ENCODE results near the gene PPM1M. TPM values are rescaled to one million over a fixed set of nuclear protein-coding genes. Genes with fewer than 3 reads are reported as not detected.

The PPM1M gene
- total RNA-seq, 1 donor from 2014 or later, result 44.6 TPM

- TF ChIP-seq CTCF (IDR thresholded peaks at IDR 0.05), result no peak
- no peak for ATAC-seq (ENCODE audit: low read depth)
- no peaks in the 10 kb centered on the region for H3K27me3 Mint-ChIP-seq
- DNase-seq, result no peak
- peaks cover 81% of the 10 kb centered on the region for H3K36me3 Mint-ChIP-seq (ENCODE audit: low read depth)
- H3K4me1 Mint-ChIP-seq, result peaks cover 45% of the 10 kb centered on the region
- H3K9me3 Mint-ChIP-seq, result no peaks in the 10 kb centered on the region
- intact Hi-C loops (cut with micrococcal nuclease), result no loop called here
- ChIA-PET POLR2A (interaction anchor here (0.7 to 6.0 kb wide), 2 partner anchors 24 to 46 kb away, joined by 4 to 88 read pairs; partner anchors contain the start of gene WDR82), CTCF (interaction anchor here (1.1 to 3.5 kb wide), 5 partner anchors 23 to 85 kb away, joined by 3 to 32 read pairs (median 16); partner anchors contain the start of genes TLR9 and WDR82)
- no peak overlapping the region for H3K4me3 Mint-ChIP-seq
- peak overlapping the region; percentile 24 for H3K27ac Mint-ChIP-seq
These were observed 9.0 kb downstream of the PPM1M start for GRCh38 chr3:52254608-52255007.

- H3K27me3 Mint-ChIP-seq, result no peaks in the 10 kb centered on the region
- H3K27ac Mint-ChIP-seq, result no peak overlapping the region
- no peaks in the 10 kb centered on the region for H3K9me3 Mint-ChIP-seq
- H3K4me3 Mint-ChIP-seq, result no peak overlapping the region
- DNase-seq (no peak), ATAC-seq (ENCODE audit: low read depth) (no peak)
- ChIA-PET POLR2A (interaction anchor here (6.0 kb wide), 1 partner anchor 22 kb away, joined by 88 read pairs; the partner anchor contains the start of gene WDR82), CTCF (no interaction called here)
- no peak for TF ChIP-seq CTCF (IDR thresholded peaks at IDR 0.05)
- H3K36me3 Mint-ChIP-seq (ENCODE audit: low read depth), result peaks cover 85% of the 10 kb centered on the region
- intact Hi-C loops (cut with micrococcal nuclease), result no loop called here
- peaks cover 40% of the 10 kb centered on the region for H3K4me1 Mint-ChIP-seq
These were observed 10.6 kb downstream of the PPM1M start for GRCh38 chr3:52256159-52256558.

GRCh38 chr3:52256622-52257021 is 11.1 kb downstream of the PPM1M start:
- CTCF ChIA-PET, result no interaction called here
- POLR2A ChIA-PET, result interaction anchor here (0.6 kb wide), 1 partner anchor 11 kb away, joined by 3 read pairs; the partner anchor contains the start of gene PPM1M
- ATAC-seq (ENCODE audit: low read depth) (no peak), DNase-seq (no peak)
- Mint-ChIP-seq H3K4me3 (no peak overlapping the region), H3K4me1 (peaks cover 45% of the 10 kb centered on the region), H3K36me3 (ENCODE audit: low read depth) (peaks cover 90% of the 10 kb centered on the region), H3K9me3 (no peaks in the 10 kb centered on the region), H3K27me3 (no peaks in the 10 kb centered on the region), H3K27ac (no peak overlapping the region)
- no peak for TF ChIP-seq CTCF (IDR thresholded peaks at IDR 0.05)
- intact Hi-C loops (cut with micrococcal nuclease), result no loop called here

DNA sequence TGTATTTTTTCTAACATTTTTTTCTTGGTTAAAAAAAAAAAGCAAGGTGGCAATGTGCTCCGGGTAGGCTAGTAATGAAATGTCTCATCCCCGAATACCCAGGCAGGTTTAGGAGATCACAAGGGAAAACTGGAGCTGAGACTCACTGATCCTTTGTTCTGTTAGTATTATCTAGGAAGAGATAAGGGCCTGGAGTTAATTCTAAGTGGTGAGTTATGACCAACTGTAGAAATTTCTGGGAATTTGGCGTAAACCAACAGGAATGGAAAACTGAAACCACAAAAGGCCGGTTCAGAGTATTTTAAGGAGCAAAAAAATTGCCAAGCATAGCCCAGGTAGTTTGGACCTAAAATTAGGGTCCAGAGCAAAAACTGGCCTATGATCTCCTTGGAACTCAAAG is 12.4 kb downstream of the PPM1M start:
- POLR2A ChIA-PET, result interaction anchor here (1.2 kb wide), 1 partner anchor 21 kb away, joined by 4 read pairs; the partner anchor contains the start of gene WDR82
- intact Hi-C loops (cut with micrococcal nuclease), result no loop called here
- CTCF ChIA-PET, result interaction anchor here (1.1 kb wide), 1 partner anchor 27 kb away, joined by 3 read pairs; no protein-coding TSS in a partner anchor
- Mint-ChIP-seq H3K4me1 (peaks cover 47% of the 10 kb centered on the region), H3K36me3 (ENCODE audit: low read depth) (peaks cover 95% of the 10 kb centered on the region), H3K27ac (no peak overlapping the region), H3K27me3 (no peaks in the 10 kb centered on the region), H3K9me3 (no peaks in the 10 kb centered on the region), H3K4me3 (no peak overlapping the region)
- DNase-seq (no peak), ATAC-seq (ENCODE audit: low read depth) (no peak)
- no peak for TF ChIP-seq CTCF (IDR thresholded peaks at IDR 0.05)

- H3K27ac Mint-ChIP-seq, result peak overlapping the region; percentile 36
- no peaks in the 10 kb centered on the region for H3K27me3 Mint-ChIP-seq
- ChIA-PET POLR2A (interaction anchor here (1.2 kb wide), 3 partner anchors 20 to 33 kb away, joined by 3 to 4 read pairs (median 3); partner anchors contain the start of genes TWF2 and WDR82), CTCF (interaction anchor here (1.1 kb wide), 1 partner anchor 28 kb away, joined by 3 read pairs; no protein-coding TSS in a partner anchor)
- DNase-seq (no peak), ATAC-seq (ENCODE audit: low read depth) (no peak)
- peaks cover 98% of the 10 kb centered on the region for H3K36me3 Mint-ChIP-seq (ENCODE audit: low read depth)
- intact Hi-C loops (cut with micrococcal nuclease), result no loop called here
- TF ChIP-seq CTCF (IDR thresholded peaks at IDR 0.05), result no peak
- H3K4me1 Mint-ChIP-seq, result peaks cover 45% of the 10 kb centered on the region
- no peaks in the 10 kb centered on the region for H3K9me3 Mint-ChIP-seq
- no peak overlapping the region for H3K4me3 Mint-ChIP-seq
These were observed 13.5 kb downstream of the PPM1M start for GRCh38 chr3:52259035-52259434.

Measured in activated B cell treated with CpG ODN at 0.5 μM for 24 hours (primary cell).